Hematopoietic multipotent progenitor cell treated with erythropoietin and hydrocortisone succinate and interleukin-3 and kit ligand, for 6 days (in vitro differentiated cells): ENCODE results near the gene COL5A1.
"Not testable (repeated sequence)": the region's sequence is repeated elsewhere in the genome, so short reads cannot be mapped to it uniquely, and the experiment has no call there.

Source experiments
- DNase-seq: peaks from one replicate; pipeline ENCODE4 v3.0.0-alpha.2; 2015

Gene COL5A1

GRCh38 chr9:134679616-134680392 lies 38.2 kb downstream of the COL5A1 start:
- DNase-seq: no peak

DNA sequence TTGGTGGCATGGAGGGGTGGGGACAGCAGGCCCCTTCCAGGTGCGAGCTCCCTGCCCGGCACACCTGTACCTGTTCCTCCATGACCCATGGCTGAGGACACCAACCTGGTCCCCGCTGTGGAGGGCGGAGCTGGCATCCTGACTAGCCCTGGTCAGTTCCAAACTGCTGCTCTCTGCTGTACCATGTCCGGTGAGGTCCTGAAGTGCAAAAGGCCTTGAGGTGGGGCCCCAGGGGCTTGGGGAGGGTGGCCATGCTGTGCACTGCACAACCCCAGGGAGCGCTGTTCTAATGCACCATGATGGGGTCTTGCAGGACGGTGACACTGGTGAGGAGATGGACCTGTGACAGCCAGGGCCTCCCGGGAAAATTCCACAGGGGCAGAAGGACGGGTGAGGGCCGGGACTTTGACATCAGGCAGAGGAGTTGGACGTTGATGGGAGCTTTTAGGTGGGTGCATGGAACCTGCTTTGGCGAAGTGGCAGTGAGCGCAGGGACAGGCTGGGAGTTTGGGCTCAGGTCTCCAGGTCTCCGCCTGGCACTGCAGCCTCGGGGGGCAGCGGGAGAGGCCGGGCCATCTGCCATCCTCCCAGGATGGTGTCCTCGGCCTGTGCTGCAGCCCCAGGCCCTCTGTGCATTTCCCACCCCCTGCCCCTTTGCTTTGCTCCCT lies 38.9 kb downstream of the COL5A1 start:
- DNase-seq: no peak

DNA sequence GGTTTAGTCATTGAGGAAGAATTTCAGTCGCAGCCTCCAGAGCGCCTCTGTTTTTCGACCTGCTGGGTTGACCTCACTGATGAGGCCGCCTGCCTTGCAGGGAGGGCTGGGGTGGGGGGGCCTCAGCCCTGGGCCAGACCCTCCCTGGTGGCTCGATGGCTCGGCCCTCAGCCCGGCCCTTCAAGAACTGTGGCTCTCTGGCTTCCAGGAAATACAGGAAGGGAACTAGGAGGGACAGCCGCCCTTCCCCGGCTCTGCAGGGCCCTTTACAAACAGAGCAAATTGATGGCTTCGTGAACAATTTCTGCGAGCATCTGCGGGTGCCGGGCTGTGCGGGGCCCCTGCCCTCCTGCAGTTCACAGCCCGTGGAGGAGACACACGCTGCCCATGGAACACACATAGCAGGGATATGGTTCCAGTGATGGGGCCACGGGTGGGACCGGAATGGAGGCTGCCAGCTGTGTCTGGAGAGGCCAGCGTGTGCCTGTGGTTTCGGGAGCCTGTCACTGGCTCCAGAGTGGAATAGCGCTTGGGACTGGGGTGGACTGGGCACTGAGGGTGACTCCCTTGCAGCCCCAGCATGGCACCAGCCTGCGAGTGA lies 39.6 kb downstream of the COL5A1 start:
- DNase-seq: no peak

DNA sequence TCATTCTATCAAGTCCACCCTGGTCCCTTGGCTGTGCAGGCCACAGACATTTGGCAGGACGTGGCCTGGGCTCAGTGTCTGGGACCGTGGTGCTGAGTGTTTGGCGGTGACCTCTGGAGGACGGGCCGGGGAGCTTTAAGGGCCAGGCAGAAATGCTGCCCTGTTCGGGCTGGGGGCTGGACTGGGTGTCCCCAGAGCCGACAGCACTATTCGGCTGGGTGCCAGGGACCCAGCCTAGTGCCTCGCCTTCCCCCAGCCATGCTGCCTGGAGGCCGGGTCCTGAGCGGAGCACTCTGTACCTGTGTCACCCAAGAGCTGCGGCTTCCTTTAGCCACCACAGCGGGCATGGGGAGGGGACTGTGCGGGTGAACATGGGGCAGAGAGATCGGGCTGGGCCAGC lies 40.4 kb downstream of the COL5A1 start:
- no peak for DNase-seq

- DNase-seq: no peak
Observed at GRCh38 chr9:134682651-134683364, 41.2 kb downstream of the COL5A1 start.

DNA sequence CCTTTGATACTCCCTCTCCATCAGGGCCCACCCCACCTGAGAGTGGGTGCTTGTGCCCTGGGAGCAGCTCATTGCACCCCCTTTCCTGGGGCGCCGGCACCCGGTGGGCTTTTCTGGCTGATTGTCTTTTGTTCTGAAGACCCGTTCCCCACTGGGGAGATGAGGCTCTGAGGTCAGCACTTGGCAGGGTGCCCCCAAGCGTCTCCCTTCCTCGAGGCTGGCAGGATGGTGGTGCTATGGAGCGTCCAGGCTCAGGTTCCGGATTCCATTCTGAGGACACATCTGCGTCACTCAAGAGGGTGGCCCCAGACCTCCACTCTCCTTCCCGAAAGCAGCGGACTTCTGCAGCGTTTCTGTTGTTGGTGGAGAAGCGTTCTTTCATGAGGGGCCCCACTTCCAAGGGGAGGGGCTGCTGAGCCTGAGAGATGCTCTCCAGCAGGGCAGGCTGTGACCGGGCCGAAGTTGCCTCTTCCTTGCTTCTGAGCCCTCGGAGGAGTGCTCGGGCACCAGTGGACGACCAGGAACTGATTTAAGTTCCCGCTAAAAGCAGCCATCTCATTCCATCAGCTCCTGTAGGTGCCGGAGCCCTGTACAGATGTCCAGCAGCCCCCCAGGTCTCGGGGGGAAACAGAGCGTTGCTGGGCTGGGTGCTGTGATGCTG lies 42.2 kb downstream of the COL5A1 start:
- DNase-seq: no peak

DNA sequence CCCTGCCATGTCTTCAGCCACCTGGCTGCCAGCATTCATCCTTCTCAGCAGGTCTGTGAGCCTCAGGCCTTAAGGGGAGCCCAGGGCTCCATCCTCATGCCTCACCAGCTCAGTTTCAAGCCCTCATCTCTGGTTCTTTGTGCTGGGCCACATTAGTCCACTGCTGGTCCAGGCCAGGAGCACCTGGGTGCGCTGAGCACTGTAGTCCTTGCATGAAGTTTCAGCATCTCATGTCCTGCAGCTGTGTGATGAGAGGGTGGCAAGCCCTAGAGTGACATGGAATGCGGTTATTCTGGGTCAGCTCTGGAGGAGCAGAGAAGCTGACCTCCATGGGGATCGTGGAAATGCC lies 42.7 kb downstream of the COL5A1 start:
- DNase-seq: no peak

DNA sequence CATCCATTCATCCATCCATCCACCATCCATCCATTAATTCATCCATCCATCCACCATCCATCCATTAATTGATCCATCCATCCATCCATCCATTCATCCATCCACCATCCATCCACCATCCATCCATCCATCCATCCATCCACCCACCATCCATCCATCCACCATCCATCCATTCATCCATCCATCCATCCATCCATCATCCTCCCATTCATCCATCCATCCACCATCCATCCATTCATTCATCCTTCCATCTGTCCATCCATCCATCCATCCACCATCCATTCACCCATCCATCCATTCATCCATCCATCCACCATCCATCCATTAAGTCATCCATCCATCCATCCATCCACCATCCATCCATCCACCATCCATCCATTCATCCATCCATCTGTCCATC lies 43.3 kb downstream of the COL5A1 start:
- not testable (repeated sequence) for DNase-seq

DNA sequence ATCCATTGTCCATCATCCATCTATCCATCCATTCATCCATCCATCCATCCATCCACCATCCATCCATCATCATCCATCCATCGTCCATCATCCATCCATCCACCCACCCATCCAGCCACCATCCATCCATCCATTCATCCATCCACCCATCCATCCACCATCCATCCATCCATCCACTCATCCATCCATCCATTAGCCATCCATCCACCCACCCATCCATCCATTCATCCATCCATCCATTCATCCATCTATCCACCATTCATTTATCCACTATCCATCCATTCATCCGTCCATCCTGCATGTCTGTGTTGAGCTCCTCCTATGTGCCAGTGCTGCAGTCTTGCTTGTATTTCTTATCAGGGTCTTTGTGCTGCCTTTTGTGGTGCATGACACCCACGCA lies 44.2 kb downstream of the COL5A1 start:
- DNase-seq: no peak

DNA sequence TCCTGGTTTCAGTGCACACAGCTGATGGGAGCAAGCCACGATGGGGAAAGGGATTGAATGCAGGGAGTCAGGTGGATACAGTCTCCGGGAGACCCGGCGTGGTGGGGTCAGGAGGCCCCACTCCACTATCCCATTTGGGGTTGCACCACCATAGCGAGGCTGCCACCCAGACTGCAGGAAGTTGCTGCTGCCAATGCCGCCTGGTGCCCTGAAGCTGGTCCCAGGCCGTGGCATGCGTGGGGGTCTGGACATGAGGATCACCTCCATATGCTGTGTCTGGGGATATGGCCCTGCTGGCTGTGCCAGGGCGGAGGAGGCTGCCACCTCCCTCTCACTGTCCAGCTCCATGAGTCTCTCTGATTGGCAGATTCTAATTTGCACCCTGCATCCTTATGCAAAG lies 45.3 kb downstream of the COL5A1 start:
- no peak for DNase-seq

- DNase-seq: no peak
Observed at GRCh38 chr9:134687556-134687955, 46.0 kb downstream of the COL5A1 start.

DNA sequence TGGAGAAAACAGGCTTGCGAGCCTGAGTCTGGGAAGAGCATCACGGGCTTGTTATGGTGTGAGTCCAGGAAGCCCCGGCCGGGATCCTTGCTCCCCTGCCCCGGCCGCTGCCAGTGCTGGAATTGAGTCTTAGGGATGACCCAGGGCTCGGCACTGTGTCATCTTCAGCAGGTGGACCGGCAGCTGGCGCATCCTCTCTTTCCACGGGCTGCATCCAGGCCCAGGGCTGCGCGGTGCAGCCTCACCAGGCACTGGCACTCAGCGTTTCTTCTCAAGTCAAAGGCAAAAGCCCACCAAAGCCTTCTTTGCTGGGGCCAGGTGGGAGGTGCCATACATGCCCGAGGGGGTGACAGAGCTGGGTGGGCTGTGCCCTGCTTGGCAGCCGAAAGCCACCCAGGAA lies 46.6 kb downstream of the COL5A1 start:
- DNase-seq: no peak

DNA sequence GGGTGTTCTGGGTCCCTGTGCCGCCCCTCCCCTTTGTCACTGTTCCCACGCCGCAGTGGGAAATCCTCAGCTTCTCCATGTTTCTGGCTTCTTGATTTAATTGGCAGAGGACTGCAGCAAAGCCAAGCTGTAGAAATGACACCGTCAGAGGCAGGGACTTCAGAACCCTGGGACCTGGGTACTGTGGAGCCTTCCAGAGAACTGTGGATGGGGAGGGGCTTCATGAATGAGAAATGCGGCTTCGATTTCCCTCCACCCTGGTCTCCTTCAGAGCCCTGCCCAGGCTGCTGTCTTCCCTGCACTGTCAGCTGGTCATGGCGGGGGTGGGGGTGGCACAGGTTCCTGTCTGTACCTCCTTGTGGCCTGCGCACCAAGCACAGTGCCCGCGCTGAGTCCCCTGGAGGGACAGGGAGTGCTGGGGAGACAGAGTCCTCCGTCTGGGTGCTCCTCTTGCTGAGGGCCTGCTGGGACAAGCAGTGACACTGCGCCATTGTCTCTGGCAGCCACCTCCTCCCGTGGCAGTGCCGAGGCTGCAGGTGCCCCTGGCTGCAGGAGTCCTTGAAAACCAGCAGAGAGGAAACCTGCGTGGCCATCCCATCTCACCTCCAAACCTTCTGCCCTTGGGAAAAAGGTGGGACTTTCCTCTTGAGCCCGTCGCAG lies 47.2 kb downstream of the COL5A1 start:
- no peak for DNase-seq

DNA sequence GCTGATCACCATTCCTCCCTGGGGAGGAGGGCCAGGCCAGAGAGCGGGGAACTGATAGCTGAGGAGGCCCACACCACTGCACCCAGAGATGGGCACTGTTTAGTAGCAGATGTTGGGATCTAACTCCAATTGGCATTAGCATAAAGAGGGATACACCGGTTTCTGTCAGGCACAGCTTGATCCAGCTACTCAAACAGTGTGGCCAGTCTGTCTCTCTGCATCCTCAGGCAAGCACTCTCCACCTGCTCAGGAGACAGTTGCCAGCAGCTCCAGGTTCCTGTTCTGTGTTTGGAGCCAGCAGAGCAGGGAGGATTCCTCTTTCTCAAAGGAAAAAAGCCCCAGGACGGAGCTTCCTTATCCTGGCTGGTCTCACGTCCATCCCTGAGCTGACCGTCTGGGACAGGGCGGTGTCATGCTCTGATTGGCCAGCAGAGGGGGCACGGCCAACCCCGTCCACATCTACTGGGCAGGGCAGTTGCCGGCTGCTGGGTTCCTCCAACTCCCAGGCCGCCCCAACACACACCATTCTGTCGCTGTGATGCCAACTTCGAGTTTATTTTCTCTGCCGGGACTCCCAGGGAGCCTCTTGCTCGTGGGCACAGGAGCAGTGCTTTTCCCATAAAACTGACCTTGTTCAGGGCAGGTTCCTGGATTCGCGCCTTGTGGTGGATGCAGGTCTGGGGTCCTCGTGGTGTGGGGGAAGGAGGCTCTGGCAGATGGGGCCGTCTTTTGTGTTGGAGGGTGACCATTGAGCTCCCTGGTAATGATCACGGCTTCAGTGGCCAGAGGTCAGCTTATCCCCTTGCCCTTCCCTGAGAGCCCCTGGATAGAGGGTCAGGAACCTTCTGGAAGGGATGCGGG lies 47.9 kb downstream of the COL5A1 start:
- DNase-seq: peak; percentile 37

DNA sequence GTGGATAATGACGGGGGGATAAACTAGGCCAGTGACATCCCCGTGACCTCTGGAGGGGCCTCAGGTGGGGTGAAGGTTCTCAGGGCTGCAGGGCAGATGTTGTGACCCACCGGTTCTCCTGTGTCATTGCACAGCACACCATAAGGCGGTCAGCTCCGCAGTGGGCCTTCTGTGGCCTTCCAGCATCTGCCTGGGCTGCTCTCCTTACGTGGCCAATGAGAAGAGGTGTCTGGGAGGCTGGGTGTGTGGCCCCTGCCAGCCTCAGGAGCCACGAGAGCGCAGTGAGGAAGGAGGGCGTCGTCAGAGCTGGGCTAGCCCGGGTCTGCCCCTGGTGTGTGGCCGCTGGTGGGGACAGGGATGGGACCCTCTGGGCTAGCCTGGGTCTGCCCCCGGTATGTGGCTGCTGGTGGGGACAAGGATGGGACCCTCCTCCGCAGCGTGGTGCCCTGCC lies 48.7 kb downstream of the COL5A1 start:
- DNase-seq: no peak

DNA sequence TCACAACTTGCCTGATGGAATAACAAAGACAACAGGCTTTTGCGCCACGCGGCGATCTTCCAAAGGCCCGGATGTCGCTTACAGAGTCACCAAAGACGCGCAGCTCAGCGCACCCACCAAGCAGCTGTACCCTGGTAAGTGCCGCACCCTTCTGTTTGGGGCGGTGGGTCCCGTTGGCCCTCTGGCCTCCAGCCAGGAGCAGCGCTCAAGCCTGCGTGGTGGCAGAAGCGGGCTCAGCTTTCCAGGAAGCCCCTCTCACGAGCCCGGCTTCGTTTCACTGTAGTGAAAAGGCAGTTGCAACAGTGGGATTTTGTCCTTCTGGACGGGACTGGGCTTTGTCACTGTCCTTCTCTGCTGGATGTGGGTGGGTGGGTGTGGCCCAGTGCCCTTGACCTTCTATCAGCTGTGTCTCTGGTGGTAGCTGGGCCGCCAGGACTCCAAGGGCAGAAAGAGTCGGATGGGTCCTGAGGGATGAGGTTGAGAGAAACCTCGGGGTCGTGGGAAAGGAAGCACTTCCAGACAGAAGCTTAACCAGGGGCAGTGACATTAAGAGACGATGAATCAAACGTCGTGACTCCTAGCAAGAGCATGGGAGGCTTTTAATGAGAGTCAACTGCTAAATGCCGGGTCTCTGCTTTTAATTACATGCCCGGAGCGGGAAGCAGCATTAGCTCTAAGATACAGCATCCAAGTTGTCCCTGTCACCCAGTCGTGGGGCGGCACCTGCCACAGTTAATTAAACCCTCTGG lies 49.5 kb downstream of the COL5A1 start:
- no peak for DNase-seq

DNA sequence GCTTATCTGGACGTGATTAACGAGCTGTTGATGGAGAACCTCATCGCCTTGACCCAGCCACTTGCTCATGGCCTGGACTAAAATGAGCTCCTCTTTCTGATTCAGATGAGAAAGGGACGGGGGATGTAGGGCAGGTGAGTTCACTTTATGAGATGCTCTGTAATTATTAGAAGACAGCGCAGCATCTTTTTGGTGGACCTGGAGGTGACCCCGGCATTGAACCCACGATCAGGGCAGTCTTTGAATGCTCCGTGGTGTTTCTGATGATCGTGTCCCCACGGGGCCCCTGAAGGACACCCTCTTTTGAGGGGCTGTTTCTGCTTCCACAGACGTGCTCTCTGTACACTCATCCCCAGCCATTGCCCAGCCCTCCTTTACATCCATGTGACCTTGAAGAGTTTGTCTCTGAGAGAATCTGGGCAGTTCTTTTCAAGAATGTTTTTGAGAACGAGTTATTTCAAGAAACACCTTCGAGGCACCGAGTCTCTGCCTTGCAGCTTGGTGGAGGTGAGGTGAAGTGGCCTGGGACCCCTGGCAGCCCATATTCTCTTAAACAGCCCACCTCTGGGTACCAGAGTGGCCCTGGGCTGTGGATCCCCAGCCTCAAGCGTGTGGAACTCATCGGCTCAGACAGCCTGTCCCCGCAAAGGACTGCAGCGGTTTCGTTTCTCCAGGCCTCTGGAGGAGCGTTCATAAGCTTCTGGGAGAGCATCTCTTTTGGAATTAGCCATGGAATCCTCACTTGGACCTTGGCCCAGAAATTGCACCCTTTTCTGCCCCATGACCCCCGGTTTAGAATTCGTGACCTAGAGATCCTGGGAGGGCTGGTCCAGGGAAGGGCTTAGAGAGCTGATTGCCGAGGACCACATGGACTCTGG lies 50.3 kb downstream of the COL5A1 start:
- no peak for DNase-seq

GRCh38 chr9:134692573-134692860 lies 50.9 kb downstream of the COL5A1 start:
- no peak for DNase-seq

DNA sequence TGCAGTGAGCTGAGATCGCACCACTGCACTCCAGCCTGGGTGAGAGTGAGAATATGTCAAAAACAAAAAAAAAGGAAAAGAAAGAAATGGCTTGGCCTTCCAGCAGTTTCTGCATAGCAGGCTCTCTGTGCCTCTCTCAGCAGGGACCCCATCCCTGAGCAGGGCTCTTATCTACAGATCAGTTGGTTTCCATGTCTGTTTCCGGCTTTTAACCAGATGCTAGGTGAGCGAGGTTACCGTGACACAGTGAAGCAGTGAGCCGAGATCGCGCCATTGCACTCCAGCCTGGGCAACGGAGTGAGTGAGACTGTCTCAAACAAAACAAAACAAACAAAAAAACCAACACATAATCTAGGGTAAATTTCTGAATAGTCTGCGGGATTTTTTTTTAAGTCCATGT lies 51.4 kb downstream of the COL5A1 start:
- peak; percentile 14 for DNase-seq
